Mononuclear cell (primary cell): ENCODE data around the gene NMBR. TPM values are rescaled to one million over a fixed set of nuclear protein-coding genes. Genes with fewer than 3 reads are reported as not detected.
A peak's percentile ranks its signal among the peaks of the same experiment; 100 is the strongest.
"Not testable (repeated sequence)": the region's sequence is repeated elsewhere in the genome, so short reads cannot be mapped to it uniquely, and the experiment has no call there.

Experiments
- H3K27me3 ChIP-seq: 2 replicates; pipeline ENCODE4 v1.6.0; 2011; ENCODE audit warnings: low read length, control low read depth; ENCODE audit not compliant: insufficient read depth
- H3K4me1 ChIP-seq: 2 replicates; pipeline ENCODE4 v1.5.1; 2011; ENCODE audit warnings: mild to moderate bottlenecking, low read length, control low read depth; ENCODE audit not compliant: insufficient read depth
- H3K4me3 ChIP-seq: 2 replicates; pipeline ENCODE4 v1.5.1; 2011; ENCODE audit warnings: mild to moderate bottlenecking, low read length, moderate library complexity
- H3K9me3 ChIP-seq: 2 replicates; pipeline ENCODE4 v1.5.1; 2011; ENCODE audit warnings: low read depth, mild to moderate bottlenecking, control low read depth, low read length
- total RNA-seq: library from RNA; depleted of rRNA; stranded (reverse); fragments of >200 nt; gene quantifications from one replicate; pipeline ENCODE4 v1.2.3, GENCODE V29; 2012

NMBR gene
- not detected for total RNA-seq

- Histone ChIP-seq H3K27me3 (no peaks in the 10 kb centered on the region), H3K4me1 (peaks cover 12% of the 10 kb centered on the region), H3K9me3 (no peaks in the 10 kb centered on the region), H3K4me3 (peak within 1 kb of the TSS; percentile 90)
Measured at GRCh38 chr6:142146828-142147662, at the start of gene NMBR, which contains the start of gene VTA1. Gene NMBR, minus strand, starts transcription at chr6:142147122. Its CDS starts 58,464 bp downstream, at chr6:142088658. Gene VTA1, plus strand, starts transcription at chr6:142147263. Its CDS starts 25 bp downstream, at chr6:142147288.

GRCh38 chr6:142195862-142196541 is 49.1 kb upstream of the NMBR start:
- Histone ChIP-seq H3K4me3 (no peak overlapping the region), H3K27me3 (no peaks in the 10 kb centered on the region), H3K4me1 (no peaks in the 10 kb centered on the region), H3K9me3 (no peaks in the 10 kb centered on the region)

- Histone ChIP-seq H3K4me3 (no peak overlapping the region), H3K4me1 (no peaks in the 10 kb centered on the region), H3K9me3 (no peaks in the 10 kb centered on the region), H3K27me3 (no peaks in the 10 kb centered on the region)
Measured at GRCh38 chr6:142193621-142194020, 46.7 kb upstream of the NMBR start.

GRCh38 chr6:142192343-142192742 is 45.4 kb upstream of the NMBR start:
- Histone ChIP-seq H3K27me3 (no peaks in the 10 kb centered on the region), H3K9me3 (no peaks in the 10 kb centered on the region)

DNA sequence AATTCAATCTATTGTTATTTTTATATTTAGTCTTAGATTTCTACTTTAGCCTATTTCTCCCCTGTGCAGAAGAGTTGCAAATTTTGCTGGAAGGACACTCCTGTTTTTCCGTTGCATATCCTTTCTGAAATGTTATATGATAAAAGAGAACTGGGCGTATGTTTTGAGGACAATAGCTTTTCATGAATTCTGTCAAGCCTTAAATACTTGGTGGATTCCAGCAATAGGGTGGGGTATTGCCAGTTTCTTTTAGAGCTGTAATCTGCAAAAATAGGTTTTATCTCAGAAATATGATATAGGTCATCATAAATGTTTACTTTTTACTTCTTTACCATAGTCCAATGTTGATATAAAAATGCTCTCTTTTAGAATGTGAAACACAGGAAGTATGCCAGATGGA is 42.1 kb upstream of the NMBR start:
- Histone ChIP-seq H3K27me3 (no peaks in the 10 kb centered on the region), H3K4me1 (no peaks in the 10 kb centered on the region), H3K4me3 (no peak overlapping the region), H3K9me3 (no peaks in the 10 kb centered on the region)

More at GRCh38 chr6:142192343-142192742, 45.4 kb upstream of the NMBR start:
- H3K4me3 ChIP-seq = no peak overlapping the region
- H3K4me1 ChIP-seq = no peaks in the 10 kb centered on the region

DNA sequence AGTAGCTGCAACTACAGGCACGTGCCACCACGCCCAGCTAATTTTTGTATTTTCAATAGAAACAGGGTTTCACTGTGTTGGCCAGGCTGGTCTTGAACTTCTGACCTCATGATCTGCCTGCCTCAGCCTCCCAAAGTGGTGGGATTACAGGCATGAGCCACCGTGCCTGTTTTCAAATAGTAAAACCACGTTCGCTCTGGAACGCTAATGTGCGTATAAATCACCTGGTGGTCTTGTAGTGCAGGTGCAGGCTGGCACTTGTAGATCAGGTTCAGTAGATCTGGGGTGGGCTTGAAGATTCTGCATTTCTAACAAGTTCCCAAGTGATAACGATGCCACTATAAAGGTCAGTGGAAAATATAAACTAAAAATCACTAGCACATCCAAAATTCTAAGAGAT is 41.4 kb upstream of the NMBR start:
- not testable (repeated sequence) for H3K4me1 ChIP-seq, H3K27me3 ChIP-seq, H3K9me3 ChIP-seq, H3K4me3 ChIP-seq

DNA sequence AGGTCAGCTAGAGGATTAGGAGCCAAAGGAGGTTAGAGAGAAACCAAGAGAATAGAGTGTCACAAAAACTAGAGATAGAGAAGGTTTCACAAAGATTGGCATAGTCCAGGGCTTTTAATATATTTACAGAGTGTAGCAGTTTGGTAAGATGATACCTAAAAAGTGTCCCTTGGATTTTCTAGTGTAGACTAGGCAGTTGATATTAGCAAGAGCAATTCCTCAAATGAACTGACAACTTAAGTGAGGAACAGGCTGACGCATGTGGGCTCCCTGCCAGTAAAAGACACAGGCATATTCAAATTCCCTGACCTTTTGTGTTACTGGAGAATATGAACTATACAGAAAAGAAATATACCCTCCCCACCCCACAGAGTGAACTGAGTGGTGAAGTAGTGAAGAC is 40.3 kb upstream of the NMBR start:
- Histone ChIP-seq H3K9me3 (no peaks in the 10 kb centered on the region), H3K27me3 (no peaks in the 10 kb centered on the region), H3K4me1 (no peaks in the 10 kb centered on the region), H3K4me3 (no peak overlapping the region)

- Histone ChIP-seq H3K4me1 (no peaks in the 10 kb centered on the region), H3K9me3 (no peaks in the 10 kb centered on the region), H3K4me3 (no peak overlapping the region), H3K27me3 (no peaks in the 10 kb centered on the region)
Measured at GRCh38 chr6:142185641-142186040, 38.7 kb upstream of the NMBR start.

- Histone ChIP-seq H3K27me3 (no peaks in the 10 kb centered on the region), H3K9me3 (no peaks in the 10 kb centered on the region), H3K4me3 (no peak overlapping the region), H3K4me1 (no peaks in the 10 kb centered on the region)
Measured at GRCh38 chr6:142184307-142184706, 37.4 kb upstream of the NMBR start.

GRCh38 chr6:142183351-142183750 is 36.4 kb upstream of the NMBR start:
- Histone ChIP-seq H3K27me3 (no peaks in the 10 kb centered on the region), H3K9me3 (peaks cover under 1% of the 10 kb centered on the region), H3K4me3 (no peak overlapping the region), H3K4me1 (no peaks in the 10 kb centered on the region)

GRCh38 chr6:142182004-142182403 is 35.1 kb upstream of the NMBR start:
- no peaks in the 10 kb centered on the region for H3K4me1 ChIP-seq
- H3K9me3 ChIP-seq = peaks cover 12% of the 10 kb centered on the region
- no peaks in the 10 kb centered on the region for H3K27me3 ChIP-seq
- no peak overlapping the region for H3K4me3 ChIP-seq

- H3K4me3 ChIP-seq = no peak overlapping the region
- no peaks in the 10 kb centered on the region for H3K27me3 ChIP-seq
- no peaks in the 10 kb centered on the region for H3K4me1 ChIP-seq
- peaks cover 12% of the 10 kb centered on the region for H3K9me3 ChIP-seq
Measured at GRCh38 chr6:142178129-142178528, 31.2 kb upstream of the NMBR start.

DNA sequence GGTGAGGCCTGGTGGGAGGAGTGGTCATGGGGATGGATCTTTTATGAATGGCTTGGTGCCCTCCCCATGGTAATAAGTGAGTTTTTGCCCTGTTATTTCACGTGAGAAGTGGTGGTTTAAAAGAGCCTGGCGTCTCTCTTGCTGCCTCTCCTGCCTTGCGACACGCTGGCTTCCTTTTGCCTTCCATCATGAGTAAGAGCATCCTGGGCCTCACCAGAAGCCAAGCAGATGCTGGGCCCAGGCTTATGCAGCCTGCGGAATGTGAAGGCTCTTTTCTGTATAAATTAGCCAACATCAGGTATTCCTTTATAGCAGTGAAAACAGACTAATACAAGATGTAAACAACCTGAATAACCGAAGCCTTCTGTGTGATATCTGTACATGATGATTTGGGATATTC is 27.8 kb upstream of the NMBR start:
- Histone ChIP-seq H3K4me3 (no peak overlapping the region), H3K9me3 (peaks cover 12% of the 10 kb centered on the region)

GRCh38 chr6:142173980-142174379 is 27.1 kb upstream of the NMBR start:
- H3K4me3 ChIP-seq = no peak overlapping the region
- H3K9me3 ChIP-seq = peaks cover 12% of the 10 kb centered on the region

More for the DNA sequence above, 27.8 kb upstream of the NMBR start:
- Histone ChIP-seq H3K27me3 (no peaks in the 10 kb centered on the region), H3K4me1 (no peaks in the 10 kb centered on the region)

GRCh38 chr6:142172758-142173157 is 25.8 kb upstream of the NMBR start:
- no peaks in the 10 kb centered on the region for H3K27me3 ChIP-seq
- H3K4me3 ChIP-seq = no peak overlapping the region
- H3K9me3 ChIP-seq = peaks cover 6% of the 10 kb centered on the region
- no peaks in the 10 kb centered on the region for H3K4me1 ChIP-seq

More at GRCh38 chr6:142173980-142174379, 27.1 kb upstream of the NMBR start:
- H3K27me3 ChIP-seq = no peaks in the 10 kb centered on the region
- no peaks in the 10 kb centered on the region for H3K4me1 ChIP-seq
